ENCODE measurements around the gene ZNF324. TPM values are rescaled to one million over a fixed set of nuclear protein-coding genes. Genes with fewer than 3 reads are reported as not detected.

ZNF324 gene
- total and polyA plus RNA-seq, 2 experiments from 2014 or later: 9.1 to 13.1 TPM

DNA sequence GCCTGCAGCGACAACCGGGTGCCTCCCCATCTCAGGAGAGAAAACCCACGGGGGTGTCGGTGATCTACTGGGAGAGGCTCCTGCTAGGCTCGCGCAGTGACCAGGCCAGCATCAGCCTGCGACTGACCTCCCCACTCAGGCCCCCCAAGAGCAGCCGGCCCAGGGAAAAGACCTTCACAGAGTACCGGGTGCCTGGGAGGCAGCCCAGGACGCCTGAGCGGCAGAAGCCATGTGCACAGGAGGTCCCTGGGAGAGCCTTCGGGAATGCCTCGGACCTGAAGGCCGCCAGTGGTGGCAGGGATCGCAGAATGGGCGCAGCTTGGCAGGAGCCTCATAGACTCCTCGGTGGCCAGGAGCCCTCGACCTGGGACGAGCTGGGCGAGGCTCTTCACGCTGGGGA, 11.6 kb upstream of the ZNF324 start:
- Histone ChIP-seq H3K9me2 (replicated peaks; ENCODE audit: insufficient read depth) (no peaks in the 10 kb centered on the region), H3K36me3 (replicated peaks; ENCODE audit: insufficient read depth, low read depth) (no peaks in the 10 kb centered on the region), H3K4me2 (no peak overlapping the region), H2AFZ (no peak overlapping the region), H3K4me3 (no peak overlapping the region), H3K27me3 (no peaks in the 10 kb centered on the region), H3K27ac (no peak overlapping the region), H3K9me3 (ENCODE audit: low read depth) (no peaks in the 10 kb centered on the region), H4K20me1 (ENCODE audit: insufficient read depth, poor library complexity, severe bottlenecking) (no peaks in the 10 kb centered on the region), H3K4me1 (ENCODE audit: insufficient read depth) (no peaks in the 10 kb centered on the region), H3K79me2 (no peaks in the 10 kb centered on the region)
- DNase-seq (ENCODE audit: low spot score): no peak
- TF ChIP-seq EZH2 (IDR thresholded peaks at IDR 0.05; ENCODE audit: borderline replicate concordance) (no peak), EZH2phosphoT487 (IDR thresholded peaks at IDR 0.05; ENCODE audit: low read depth, severe bottlenecking, unreplicated experiment) (no peak)
- TF ChIP-seq, protein P1, sequence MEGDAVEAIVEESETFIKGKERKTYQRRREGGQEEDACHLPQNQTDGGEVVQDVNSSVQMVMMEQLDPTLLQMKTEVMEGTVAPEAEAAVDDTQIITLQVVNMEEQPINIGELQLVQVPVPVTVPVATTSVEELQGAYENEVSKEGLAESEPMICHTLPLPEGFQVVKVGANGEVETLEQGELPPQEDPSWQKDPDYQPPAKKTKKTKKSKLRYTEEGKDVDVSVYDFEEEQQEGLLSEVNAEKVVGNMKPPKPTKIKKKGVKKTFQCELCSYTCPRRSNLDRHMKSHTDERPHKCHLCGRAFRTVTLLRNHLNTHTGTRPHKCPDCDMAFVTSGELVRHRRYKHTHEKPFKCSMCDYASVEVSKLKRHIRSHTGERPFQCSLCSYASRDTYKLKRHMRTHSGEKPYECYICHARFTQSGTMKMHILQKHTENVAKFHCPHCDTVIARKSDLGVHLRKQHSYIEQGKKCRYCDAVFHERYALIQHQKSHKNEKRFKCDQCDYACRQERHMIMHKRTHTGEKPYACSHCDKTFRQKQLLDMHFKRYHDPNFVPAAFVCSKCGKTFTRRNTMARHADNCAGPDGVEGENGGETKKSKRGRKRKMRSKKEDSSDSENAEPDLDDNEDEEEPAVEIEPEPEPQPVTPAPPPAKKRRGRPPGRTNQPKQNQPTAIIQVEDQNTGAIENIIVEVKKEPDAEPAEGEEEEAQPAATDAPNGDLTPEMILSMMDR (IDR thresholded peaks at IDR 0.05; ENCODE audit: poor library complexity): no peak
- 94% methylated on average over 16 of the region's 21 CpGs for WGBS (ENCODE audit: low lambda C conversion rate, missing lambda C conversion rate)

DNA sequence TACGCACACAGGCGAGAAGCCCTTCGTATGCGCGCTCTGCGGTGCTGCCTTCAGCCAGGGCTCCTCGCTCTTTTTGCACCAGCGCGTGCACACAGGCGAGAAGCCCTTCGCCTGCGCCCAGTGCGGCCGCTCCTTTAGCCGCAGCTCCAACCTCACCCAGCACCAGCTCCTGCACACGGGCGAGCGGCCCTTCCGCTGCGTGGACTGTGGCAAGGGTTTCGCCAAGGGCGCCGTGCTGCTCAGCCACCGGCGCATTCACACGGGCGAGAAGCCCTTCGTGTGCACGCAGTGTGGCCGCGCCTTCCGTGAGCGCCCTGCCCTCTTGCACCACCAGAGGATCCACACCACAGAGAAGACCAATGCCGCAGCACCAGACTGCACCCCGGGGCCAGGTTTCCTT, 10.8 kb upstream of the ZNF324 start:
- H2AFZ ChIP-seq: no peak overlapping the region
- DNase-seq (ENCODE audit: low spot score): no peak
- H3K36me3 ChIP-seq (replicated peaks; ENCODE audit: insufficient read depth, low read depth): no peaks in the 10 kb centered on the region
- no peaks in the 10 kb centered on the region for H3K9me2 ChIP-seq (replicated peaks; ENCODE audit: insufficient read depth)
- no peaks in the 10 kb centered on the region for H3K9me3 ChIP-seq (ENCODE audit: low read depth)
- no peaks in the 10 kb centered on the region for H4K20me1 ChIP-seq (ENCODE audit: insufficient read depth, poor library complexity, severe bottlenecking)
- H3K4me2 ChIP-seq: no peak overlapping the region
- no peaks in the 10 kb centered on the region for H3K79me2 ChIP-seq
- TF ChIP-seq, protein P1 (IDR thresholded peaks at IDR 0.05; ENCODE audit: poor library complexity): no peak
- TF ChIP-seq EZH2 (IDR thresholded peaks at IDR 0.05; ENCODE audit: borderline replicate concordance) (no peak), EZH2phosphoT487 (IDR thresholded peaks at IDR 0.05; ENCODE audit: low read depth, severe bottlenecking, unreplicated experiment) (no peak)
- H3K4me3 ChIP-seq: no peak overlapping the region
- H3K27ac ChIP-seq: no peak overlapping the region
- H3K27me3 ChIP-seq: no peaks in the 10 kb centered on the region
- H3K4me1 ChIP-seq (ENCODE audit: insufficient read depth): no peaks in the 10 kb centered on the region
- 98% methylated on average over 34 of the region's 35 CpGs for WGBS (ENCODE audit: low lambda C conversion rate, missing lambda C conversion rate)

DNA sequence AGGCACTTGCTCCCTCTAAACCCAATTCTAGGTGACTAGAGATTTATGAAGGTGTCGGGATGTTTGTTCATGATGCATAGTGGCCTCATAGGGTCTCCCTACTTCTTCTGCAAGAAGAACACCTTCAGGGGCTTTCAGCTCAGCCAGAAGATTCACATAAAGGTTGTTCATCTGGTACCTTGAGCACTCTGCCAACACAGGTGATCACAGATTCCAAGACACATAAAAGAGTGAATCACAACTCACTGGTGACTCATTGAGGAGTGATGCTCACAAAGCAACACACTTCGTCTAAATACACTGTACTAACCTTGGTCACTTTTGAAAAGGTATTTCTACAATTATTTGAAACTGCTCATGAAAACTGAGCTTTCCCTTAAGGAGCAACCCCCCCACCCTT, 6.8 kb upstream of the ZNF324 start:
- no peaks in the 10 kb centered on the region for H3K36me3 ChIP-seq (replicated peaks; ENCODE audit: insufficient read depth, low read depth)
- H4K20me1 ChIP-seq (ENCODE audit: insufficient read depth, poor library complexity, severe bottlenecking): no peaks in the 10 kb centered on the region
- H3K79me2 ChIP-seq: no peaks in the 10 kb centered on the region
- no peaks in the 10 kb centered on the region for H3K9me2 ChIP-seq (replicated peaks; ENCODE audit: insufficient read depth)
- DNase-seq (ENCODE audit: low spot score): no peak
- H3K27ac ChIP-seq: no peak overlapping the region
- no peak overlapping the region for H2AFZ ChIP-seq
- 88% methylated on average over 2 of the region's 2 CpGs for WGBS (ENCODE audit: low lambda C conversion rate, missing lambda C conversion rate)
- no peaks in the 10 kb centered on the region for H3K27me3 ChIP-seq
- H3K4me1 ChIP-seq (ENCODE audit: insufficient read depth): no peaks in the 10 kb centered on the region
- H3K9me3 ChIP-seq (ENCODE audit: low read depth): no peaks in the 10 kb centered on the region
- TF ChIP-seq EZH2phosphoT487 (IDR thresholded peaks at IDR 0.05; ENCODE audit: low read depth, severe bottlenecking, unreplicated experiment) (no peak), EZH2 (IDR thresholded peaks at IDR 0.05; ENCODE audit: borderline replicate concordance) (no peak)
- TF ChIP-seq, protein P1 (IDR thresholded peaks at IDR 0.05; ENCODE audit: poor library complexity): no peak
- no peak overlapping the region for H3K4me2 ChIP-seq
- H3K4me3 ChIP-seq: no peak overlapping the region
